WTC11 (cell line): ENCODE measurements around the gene LRP3. TPM values are rescaled to one million over a fixed set of nuclear protein-coding genes. Genes with fewer than 3 reads are reported as not detected.

ENCODE experiments used
- ATAC-seq: fragments of 200-7000 bp; cut with Tn5 transposase; 2 replicates; pipeline ENCODE4 v1.10.0; 2021; ENCODE audit warnings: mild to moderate bottlenecking, moderate library complexity
- CTCF ChIA-PET: fragments of 300-600 bp; sonication (Branson Sonifier 250); formaldehyde crosslinking; loops from one replicate; lab custom pipeline; 2021; ENCODE audit warnings: antibody characterized with exemption; lab: Charles Lee
- POLR2A ChIA-PET: fragments of 350-600 bp; sonication (Branson Sonifier 250); formaldehyde crosslinking; loops from one replicate; lab custom pipeline; 2021; ENCODE audit warnings: antibody characterized with exemption; lab: Charles Lee
- DNase-seq: peaks from one replicate; pipeline ENCODE4 v3.0.0; 2021; ENCODE audit warnings: low spot score
- H3K27ac Mint-ChIP-seq: 2 replicates; pipeline ENCODE4 v1.8.0; 2021; ENCODE audit warnings: mixed read lengths
- H3K27me3 Mint-ChIP-seq: 2 replicates; pipeline ENCODE4 v1.8.0; 2021; ENCODE audit warnings: low read depth, mild to moderate bottlenecking, moderate library complexity, mixed read lengths
- H3K36me3 Mint-ChIP-seq: 2 replicates; pipeline ENCODE4 v1.8.0; 2021; ENCODE audit warnings: mixed read lengths
- H3K4me1 Mint-ChIP-seq: 2 replicates; pipeline ENCODE4 v1.8.0; 2022; ENCODE audit warnings: mixed read lengths
- H3K4me3 Mint-ChIP-seq: 2 replicates; pipeline ENCODE4 v1.8.0; 2021; ENCODE audit warnings: mild to moderate bottlenecking, moderate library complexity, mixed read lengths
- H3K9me3 Mint-ChIP-seq: 2 replicates; pipeline ENCODE4 v1.8.0; 2021; ENCODE audit warnings: mixed read lengths
- ATF1 ChIP-seq: sonication (generic); formaldehyde crosslinking; IDR thresholded peaks from 2 replicates; pipeline ENCODE4 v1.8.1; 2023; ENCODE audit warnings: mild to moderate bottlenecking, moderate library complexity, missing genetic modification reagents
- CREM ChIP-seq: sonication (generic); formaldehyde crosslinking; IDR thresholded peaks from 2 replicates; pipeline ENCODE4 v1.8.1; 2022; ENCODE audit warnings: mild to moderate bottlenecking, missing genetic modification reagents, moderate library complexity
- ESRRA ChIP-seq: sonication (generic); formaldehyde crosslinking; IDR thresholded peaks from 2 replicates; pipeline ENCODE4 v1.8.1; 2022; ENCODE audit warnings: mild to moderate bottlenecking, missing genetic modification reagents, borderline replicate concordance
- FOXK1 ChIP-seq: sonication (generic); formaldehyde crosslinking; IDR thresholded peaks from 2 replicates; pipeline ENCODE4 v1.8.0; 2022; ENCODE audit warnings: mild to moderate bottlenecking, moderate library complexity, missing genetic modification reagents
- FOXP1 ChIP-seq: sonication (generic); formaldehyde crosslinking; IDR thresholded peaks from 2 replicates; pipeline ENCODE4 v1.8.0; 2022; ENCODE audit warnings: missing genetic modification reagents, mild to moderate bottlenecking, moderate library complexity, borderline replicate concordance
- HMGA2 ChIP-seq: fragments of 250-450 bp; sonication (Bioruptor Pico); IDR thresholded peaks from 2 replicates; pipeline ENCODE4 v1.4.0; 2021; ENCODE audit warnings: mild to moderate bottlenecking, moderate library complexity
- IRF2 ChIP-seq: sonication (generic); formaldehyde crosslinking; IDR thresholded peaks from 2 replicates; pipeline ENCODE4 v1.8.0; 2022; ENCODE audit warnings: low read depth, missing genetic modification reagents, borderline replicate concordance
- JUN ChIP-seq: sonication (generic); formaldehyde crosslinking; IDR thresholded peaks from 2 replicates; pipeline ENCODE4 v1.8.0; 2023; ENCODE audit warnings: mild to moderate bottlenecking, missing genetic modification reagents
- KAT7 ChIP-seq: sonication (generic); formaldehyde crosslinking; IDR thresholded peaks from 2 replicates; pipeline ENCODE4 v1.8.1; 2023; ENCODE audit warnings: missing genetic modification reagents, mild to moderate bottlenecking, borderline replicate concordance
- NR1H2 ChIP-seq: sonication (generic); formaldehyde crosslinking; IDR thresholded peaks from 2 replicates; pipeline ENCODE4 v1.9.0; 2021; ENCODE audit warnings: mild to moderate bottlenecking, moderate library complexity, missing genetic modification reagents
- SOX15 ChIP-seq: fragments of 250-450 bp; sonication (Bioruptor Pico); IDR thresholded peaks from 2 replicates; pipeline ENCODE4 v1.9.0; 2021; ENCODE audit warnings: mild to moderate bottlenecking
- ZBTB21 ChIP-seq: sonication (generic); formaldehyde crosslinking; IDR thresholded peaks from 2 replicates; pipeline ENCODE4 v1.8.1; 2023; ENCODE audit warnings: mild to moderate bottlenecking, missing genetic modification reagents, borderline replicate concordance
- total RNA-seq: library from RNA; stranded (reverse); gene quantifications from 3 replicates; pipeline ENCODE4 v1.2.3, GENCODE V29; 2021
- TF ChIP-seq, protein P1 (sequence below): sonication (generic); formaldehyde crosslinking; conservative IDR thresholded peaks from 2 replicates; pipeline ENCODE4 v1.8.1; 2023; ENCODE audit warnings: mild to moderate bottlenecking, low read depth, missing genetic modification reagents, moderate library complexity
- TF ChIP-seq, protein P2 (sequence below): fragments of 200-600 bp; IDR thresholded peaks from 2 replicates; pipeline ENCODE4 v1.8.0; 2022; ENCODE audit warnings: antibody characterized with exemption
- TF ChIP-seq, protein P3 (sequence below): fragments of 250-450 bp; sonication (Bioruptor Pico); IDR thresholded peaks from 2 replicates; pipeline ENCODE4 v1.9.0; 2021; ENCODE audit warnings: mild to moderate bottlenecking
- TF ChIP-seq, protein P4 (sequence below): sonication (generic); formaldehyde crosslinking; IDR thresholded peaks from 2 replicates; pipeline ENCODE4 v1.8.0; 2023; ENCODE audit warnings: missing genetic modification reagents
- TF ChIP-seq, protein P5 (sequence below): sonication (generic); formaldehyde crosslinking; IDR thresholded peaks from 2 replicates; pipeline ENCODE4 v1.8.1; 2023; ENCODE audit warnings: mild to moderate bottlenecking, missing genetic modification reagents, moderate library complexity
- TF ChIP-seq, protein P6 (sequence below): sonication (generic); formaldehyde crosslinking; IDR thresholded peaks from 2 replicates; pipeline ENCODE4 v1.8.1; 2023; ENCODE audit warnings: mild to moderate bottlenecking, missing genetic modification reagents, moderate library complexity
- TF ChIP-seq, protein P7 (sequence below): sonication (generic); formaldehyde crosslinking; IDR thresholded peaks from 2 replicates; pipeline ENCODE4 v1.8.0; 2022; ENCODE audit warnings: mild to moderate bottlenecking, missing genetic modification reagents
- TF ChIP-seq, protein P8 (sequence below): sonication (generic); formaldehyde crosslinking; IDR thresholded peaks from 2 replicates; pipeline ENCODE4 v1.8.1; 2022; ENCODE audit warnings: mild to moderate bottlenecking, moderate library complexity, missing genetic modification reagents

LRP3 gene
- total RNA-seq, 1 experiment from 2014 or later = 47.0 TPM

DNA sequence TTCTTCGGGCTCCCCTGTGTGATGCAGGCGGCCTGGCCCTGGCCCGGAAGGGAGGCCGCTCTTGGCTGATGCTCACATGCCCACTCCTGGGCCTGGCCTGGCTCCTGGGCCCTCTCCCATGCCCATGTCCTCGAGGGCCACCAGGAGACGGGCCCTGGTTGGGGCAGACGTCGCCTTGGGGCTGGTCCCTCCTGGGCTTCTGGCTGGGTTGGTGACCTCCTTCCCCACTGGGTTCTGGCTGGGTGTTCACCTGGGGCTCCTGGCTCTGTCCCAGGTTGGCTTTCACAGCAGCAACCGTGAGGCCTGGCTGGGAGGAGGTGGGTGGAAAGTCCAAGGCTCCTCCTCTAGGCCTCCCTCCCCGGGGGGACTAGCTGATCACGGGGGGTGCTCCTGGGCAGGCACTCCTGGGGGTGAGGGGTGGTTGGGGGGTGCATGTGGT is 47.0 kb downstream of the LRP3 start (continued):
- TF ChIP-seq, protein P1, sequence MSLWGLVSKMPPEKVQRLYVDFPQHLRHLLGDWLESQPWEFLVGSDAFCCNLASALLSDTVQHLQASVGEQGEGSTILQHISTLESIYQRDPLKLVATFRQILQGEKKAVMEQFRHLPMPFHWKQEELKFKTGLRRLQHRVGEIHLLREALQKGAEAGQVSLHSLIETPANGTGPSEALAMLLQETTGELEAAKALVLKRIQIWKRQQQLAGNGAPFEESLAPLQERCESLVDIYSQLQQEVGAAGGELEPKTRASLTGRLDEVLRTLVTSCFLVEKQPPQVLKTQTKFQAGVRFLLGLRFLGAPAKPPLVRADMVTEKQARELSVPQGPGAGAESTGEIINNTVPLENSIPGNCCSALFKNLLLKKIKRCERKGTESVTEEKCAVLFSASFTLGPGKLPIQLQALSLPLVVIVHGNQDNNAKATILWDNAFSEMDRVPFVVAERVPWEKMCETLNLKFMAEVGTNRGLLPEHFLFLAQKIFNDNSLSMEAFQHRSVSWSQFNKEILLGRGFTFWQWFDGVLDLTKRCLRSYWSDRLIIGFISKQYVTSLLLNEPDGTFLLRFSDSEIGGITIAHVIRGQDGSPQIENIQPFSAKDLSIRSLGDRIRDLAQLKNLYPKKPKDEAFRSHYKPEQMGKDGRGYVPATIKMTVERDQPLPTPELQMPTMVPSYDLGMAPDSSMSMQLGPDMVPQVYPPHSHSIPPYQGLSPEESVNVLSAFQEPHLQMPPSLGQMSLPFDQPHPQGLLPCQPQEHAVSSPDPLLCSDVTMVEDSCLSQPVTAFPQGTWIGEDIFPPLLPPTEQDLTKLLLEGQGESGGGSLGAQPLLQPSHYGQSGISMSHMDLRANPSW (CRISPR knock-in tag) = no peak
- TF ChIP-seq FOXP1 (no peak), IRF2 (CRISPR knock-in tag) (no peak)

DNA sequence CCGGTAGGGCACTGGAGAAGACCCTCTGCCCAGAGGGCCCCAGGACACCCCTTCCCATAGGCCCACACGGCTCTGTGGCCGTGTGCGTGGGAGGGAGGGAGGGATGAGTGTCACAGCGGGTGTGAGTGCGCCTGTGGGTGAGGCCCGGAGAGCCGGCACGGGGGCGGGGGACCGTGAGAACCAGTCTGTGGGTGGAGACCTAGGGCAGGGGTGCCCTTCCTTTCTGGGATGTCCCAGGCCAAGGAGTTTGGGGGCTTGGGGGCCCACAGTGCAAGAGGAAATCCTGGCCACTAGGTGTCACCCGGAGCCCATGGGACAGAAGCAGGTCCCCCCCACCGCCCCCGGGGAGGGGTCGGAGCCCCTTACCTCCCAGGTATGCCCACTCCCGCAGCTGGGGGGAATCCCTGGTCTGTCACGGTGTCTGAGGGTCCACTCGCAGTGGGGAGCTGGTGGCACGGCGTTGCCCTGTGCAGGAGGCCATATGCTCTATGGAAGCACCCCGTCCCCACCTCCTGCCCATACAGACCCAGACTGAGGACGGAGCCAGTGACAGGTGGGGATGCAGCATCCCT is 47.5 kb downstream of the LRP3 start:
- Mint-ChIP-seq H3K9me3 (peaks cover 12% of the 10 kb centered on the region), H3K4me3 (no peak overlapping the region), H3K4me1 (no peaks in the 10 kb centered on the region), H3K36me3 (peaks cover 10% of the 10 kb centered on the region), H3K27ac (no peak overlapping the region), H3K27me3 (peaks cover 4% of the 10 kb centered on the region; the same call in 1 of the 2 replicates)
- DNase-seq (peak; percentile 70), ATAC-seq (peak; percentile 69)
- TF ChIP-seq, protein P2, sequence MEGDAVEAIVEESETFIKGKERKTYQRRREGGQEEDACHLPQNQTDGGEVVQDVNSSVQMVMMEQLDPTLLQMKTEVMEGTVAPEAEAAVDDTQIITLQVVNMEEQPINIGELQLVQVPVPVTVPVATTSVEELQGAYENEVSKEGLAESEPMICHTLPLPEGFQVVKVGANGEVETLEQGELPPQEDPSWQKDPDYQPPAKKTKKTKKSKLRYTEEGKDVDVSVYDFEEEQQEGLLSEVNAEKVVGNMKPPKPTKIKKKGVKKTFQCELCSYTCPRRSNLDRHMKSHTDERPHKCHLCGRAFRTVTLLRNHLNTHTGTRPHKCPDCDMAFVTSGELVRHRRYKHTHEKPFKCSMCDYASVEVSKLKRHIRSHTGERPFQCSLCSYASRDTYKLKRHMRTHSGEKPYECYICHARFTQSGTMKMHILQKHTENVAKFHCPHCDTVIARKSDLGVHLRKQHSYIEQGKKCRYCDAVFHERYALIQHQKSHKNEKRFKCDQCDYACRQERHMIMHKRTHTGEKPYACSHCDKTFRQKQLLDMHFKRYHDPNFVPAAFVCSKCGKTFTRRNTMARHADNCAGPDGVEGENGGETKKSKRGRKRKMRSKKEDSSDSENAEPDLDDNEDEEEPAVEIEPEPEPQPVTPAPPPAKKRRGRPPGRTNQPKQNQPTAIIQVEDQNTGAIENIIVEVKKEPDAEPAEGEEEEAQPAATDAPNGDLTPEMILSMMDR = peak; percentile 56; the same call in 1 of the 2 replicates
- TF ChIP-seq FOXK1 (CRISPR knock-in tag) = no peak
- CTCF ChIA-PET = interaction anchor here (0.6 to 5.0 kb wide), 11 partner anchors 20 to 387 kb away, joined by 3 to 22 read pairs (median 5); no protein-coding TSS in a partner anchor
- POLR2A ChIA-PET = no interaction called here

DNA sequence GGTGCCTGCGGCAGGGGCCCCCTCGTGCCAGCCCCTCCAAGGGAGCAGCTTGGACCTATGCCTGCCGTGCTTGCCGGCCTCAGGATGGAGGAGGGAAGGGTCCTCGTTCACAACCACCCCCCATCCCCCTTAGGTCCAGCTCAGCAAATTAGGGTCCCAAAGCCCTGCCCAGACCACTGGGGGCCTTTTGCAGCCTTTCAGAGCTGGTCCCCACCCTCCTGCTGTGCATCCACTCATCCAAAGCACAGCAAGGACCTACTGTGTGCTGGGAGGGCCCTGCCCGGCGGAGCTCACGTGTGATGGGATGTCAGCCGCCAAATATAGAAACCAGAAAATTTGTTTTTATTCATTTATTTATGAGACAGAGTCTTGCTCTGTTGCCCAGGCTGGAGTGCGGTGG is 48.0 kb downstream of the LRP3 start:
- CTCF ChIA-PET = interaction anchor here (0.6 to 5.0 kb wide), 11 partner anchors 19 to 387 kb away, joined by 3 to 22 read pairs (median 5); no protein-coding TSS in a partner anchor
- H3K36me3 Mint-ChIP-seq = peaks cover 10% of the 10 kb centered on the region
- peaks cover 12% of the 10 kb centered on the region for H3K9me3 Mint-ChIP-seq
- no peak overlapping the region for H3K27ac Mint-ChIP-seq
- H3K4me1 Mint-ChIP-seq = no peaks in the 10 kb centered on the region
- TF ChIP-seq, protein P3, sequence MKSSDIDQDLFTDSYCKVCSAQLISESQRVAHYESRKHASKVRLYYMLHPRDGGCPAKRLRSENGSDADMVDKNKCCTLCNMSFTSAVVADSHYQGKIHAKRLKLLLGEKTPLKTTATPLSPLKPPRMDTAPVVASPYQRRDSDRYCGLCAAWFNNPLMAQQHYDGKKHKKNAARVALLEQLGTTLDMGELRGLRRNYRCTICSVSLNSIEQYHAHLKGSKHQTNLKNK (CRISPR knock-in tag) = no peak
- TF ChIP-seq ESRRA (CRISPR knock-in tag) = no peak
- TF ChIP-seq, protein P4, sequence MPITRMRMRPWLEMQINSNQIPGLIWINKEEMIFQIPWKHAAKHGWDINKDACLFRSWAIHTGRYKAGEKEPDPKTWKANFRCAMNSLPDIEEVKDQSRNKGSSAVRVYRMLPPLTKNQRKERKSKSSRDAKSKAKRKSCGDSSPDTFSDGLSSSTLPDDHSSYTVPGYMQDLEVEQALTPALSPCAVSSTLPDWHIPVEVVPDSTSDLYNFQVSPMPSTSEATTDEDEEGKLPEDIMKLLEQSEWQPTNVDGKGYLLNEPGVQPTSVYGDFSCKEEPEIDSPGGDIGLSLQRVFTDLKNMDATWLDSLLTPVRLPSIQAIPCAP (CRISPR knock-in tag) = no peak
- ATAC-seq (no peak), DNase-seq (no peak)
- H3K4me3 Mint-ChIP-seq = no peak overlapping the region
- peaks cover 4% of the 10 kb centered on the region; the same call in 1 of the 2 replicates for H3K27me3 Mint-ChIP-seq
- POLR2A ChIA-PET = no interaction called here

DNA sequence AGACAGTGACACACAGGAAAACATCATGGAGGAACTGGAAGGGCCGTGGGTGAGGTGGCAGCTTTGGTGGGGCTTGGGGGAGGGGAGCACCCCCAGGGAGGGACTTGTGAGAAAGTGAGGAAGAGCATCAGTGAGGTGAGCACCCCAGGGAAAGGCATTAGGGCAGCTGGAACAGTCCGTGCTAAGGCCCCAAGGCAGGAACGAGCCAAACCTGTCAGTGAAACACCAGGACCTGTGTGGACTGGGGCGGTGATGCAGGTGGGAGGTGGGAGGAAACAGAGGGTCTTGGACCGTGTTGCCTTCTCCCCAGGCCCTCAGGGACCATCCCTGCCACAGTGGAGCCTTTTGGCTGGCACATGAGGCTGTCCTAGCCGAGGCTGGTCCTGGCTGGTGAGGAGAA is 48.8 kb downstream of the LRP3 start:
- Mint-ChIP-seq H3K27ac (no peak overlapping the region), H3K4me1 (no peaks in the 10 kb centered on the region), H3K9me3 (peaks cover 12% of the 10 kb centered on the region), H3K27me3 (peaks cover 4% of the 10 kb centered on the region; the same call in 1 of the 2 replicates), H3K36me3 (peaks cover 10% of the 10 kb centered on the region), H3K4me3 (no peak overlapping the region)
- DNase-seq = no peak
- no peak for ATAC-seq
- ChIA-PET POLR2A (no interaction called here), CTCF (interaction anchor here (0.8 to 5.0 kb wide), 7 partner anchors 18 to 173 kb away, joined by 3 to 22 read pairs (median 6); partner anchors contain the start of gene CEBPA)
- TF ChIP-seq, protein P5, sequence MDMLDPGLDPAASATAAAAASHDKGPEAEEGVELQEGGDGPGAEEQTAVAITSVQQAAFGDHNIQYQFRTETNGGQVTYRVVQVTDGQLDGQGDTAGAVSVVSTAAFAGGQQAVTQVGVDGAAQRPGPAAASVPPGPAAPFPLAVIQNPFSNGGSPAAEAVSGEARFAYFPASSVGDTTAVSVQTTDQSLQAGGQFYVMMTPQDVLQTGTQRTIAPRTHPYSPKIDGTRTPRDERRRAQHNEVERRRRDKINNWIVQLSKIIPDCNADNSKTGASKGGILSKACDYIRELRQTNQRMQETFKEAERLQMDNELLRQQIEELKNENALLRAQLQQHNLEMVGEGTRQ (CRISPR knock-in tag) = no peak
- TF ChIP-seq CREM (CRISPR knock-in tag) = no peak
- TF ChIP-seq, protein P3 (CRISPR knock-in tag) = no peak
- TF ChIP-seq FOXP1 = no peak
- TF ChIP-seq ATF1 (CRISPR knock-in tag) = no peak
- TF ChIP-seq, protein P6, sequence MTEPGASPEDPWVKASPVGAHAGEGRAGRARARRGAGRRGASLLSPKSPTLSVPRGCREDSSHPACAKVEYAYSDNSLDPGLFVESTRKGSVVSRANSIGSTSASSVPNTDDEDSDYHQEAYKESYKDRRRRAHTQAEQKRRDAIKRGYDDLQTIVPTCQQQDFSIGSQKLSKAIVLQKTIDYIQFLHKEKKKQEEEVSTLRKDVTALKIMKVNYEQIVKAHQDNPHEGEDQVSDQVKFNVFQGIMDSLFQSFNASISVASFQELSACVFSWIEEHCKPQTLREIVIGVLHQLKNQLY = no peak
- TF ChIP-seq NR1H2 (CRISPR knock-in tag) = no peak
- no peak for TF ChIP-seq SOX15 (CRISPR knock-in tag)
- TF ChIP-seq ZBTB21 (CRISPR knock-in tag) = no peak
- no peak for TF ChIP-seq FOXK1 (CRISPR knock-in tag)
- TF ChIP-seq, protein P7, sequence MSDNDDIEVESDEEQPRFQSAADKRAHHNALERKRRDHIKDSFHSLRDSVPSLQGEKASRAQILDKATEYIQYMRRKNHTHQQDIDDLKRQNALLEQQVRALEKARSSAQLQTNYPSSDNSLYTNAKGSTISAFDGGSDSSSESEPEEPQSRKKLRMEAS = no peak
- TF ChIP-seq HMGA2 (CRISPR knock-in tag) = no peak
- no peak for TF ChIP-seq KAT7 (CRISPR knock-in tag)
- TF ChIP-seq, protein P8, sequence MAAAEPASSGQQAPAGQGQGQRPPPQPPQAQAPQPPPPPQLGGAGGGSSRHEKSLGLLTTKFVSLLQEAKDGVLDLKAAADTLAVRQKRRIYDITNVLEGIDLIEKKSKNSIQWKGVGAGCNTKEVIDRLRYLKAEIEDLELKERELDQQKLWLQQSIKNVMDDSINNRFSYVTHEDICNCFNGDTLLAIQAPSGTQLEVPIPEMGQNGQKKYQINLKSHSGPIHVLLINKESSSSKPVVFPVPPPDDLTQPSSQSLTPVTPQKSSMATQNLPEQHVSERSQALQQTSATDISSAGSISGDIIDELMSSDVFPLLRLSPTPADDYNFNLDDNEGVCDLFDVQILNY = no peak
- TF ChIP-seq JUN = no peak
